NCI-H146 (cell line): ENCODE results near the gene NDUFA3.

ENCODE experiments used
- DNase-seq: peaks from one replicate; lab custom pipeline; 2025; lab: John Stamatoyannopoulos, UW

Gene NDUFA3

DNA sequence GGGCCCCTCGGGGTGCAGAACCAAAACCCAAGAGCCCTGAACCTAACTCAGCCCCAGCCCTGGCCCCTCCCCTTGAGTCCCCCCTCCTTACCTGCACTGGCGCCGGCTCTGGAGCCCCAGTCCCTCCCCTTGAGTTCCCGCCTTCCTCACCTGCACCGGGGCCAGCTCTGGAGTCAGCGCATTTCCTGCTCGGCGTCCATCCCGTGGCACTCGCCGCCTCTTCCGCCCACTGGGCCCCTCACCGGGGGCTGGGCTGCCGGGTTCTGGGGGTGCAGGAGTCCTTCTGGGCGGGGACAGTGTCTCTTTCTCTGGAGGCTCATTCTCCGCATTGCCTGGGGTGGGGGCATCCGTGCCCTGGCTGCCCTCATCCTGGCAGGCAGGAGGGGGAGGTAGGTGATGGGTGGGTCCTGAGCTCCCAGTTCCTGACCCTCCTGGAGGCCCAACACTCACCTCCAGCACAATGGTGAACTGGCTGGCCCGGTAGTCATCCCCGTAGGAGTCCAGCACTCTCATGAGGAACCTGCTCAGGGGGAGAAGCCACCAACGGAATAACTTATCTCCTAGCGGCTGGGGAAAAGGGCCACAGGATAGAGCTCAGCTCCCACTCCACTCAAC, 5.3 kb downstream of the NDUFA3 start:
- no peak for DNase-seq

DNA sequence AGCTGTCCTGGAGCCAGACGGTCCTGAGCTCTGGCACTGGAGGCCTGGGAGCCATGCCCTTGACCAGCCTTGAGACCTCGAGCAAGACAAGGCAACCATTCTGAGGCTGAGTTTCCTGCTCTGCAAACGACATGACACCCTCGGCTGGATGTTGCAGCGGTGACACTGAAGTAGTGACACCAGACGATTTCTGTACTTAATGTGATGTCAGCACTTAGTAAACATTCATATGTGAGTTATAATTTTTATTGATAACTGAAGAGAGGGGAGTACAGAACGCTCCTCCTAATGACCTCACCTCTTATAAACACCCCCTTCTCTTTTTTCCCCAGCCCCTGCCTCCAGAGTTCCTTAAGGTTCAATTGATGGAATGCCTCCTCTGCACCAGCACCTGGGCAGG, 5.8 kb downstream of the NDUFA3 start:
- DNase-seq, result no peak

DNA sequence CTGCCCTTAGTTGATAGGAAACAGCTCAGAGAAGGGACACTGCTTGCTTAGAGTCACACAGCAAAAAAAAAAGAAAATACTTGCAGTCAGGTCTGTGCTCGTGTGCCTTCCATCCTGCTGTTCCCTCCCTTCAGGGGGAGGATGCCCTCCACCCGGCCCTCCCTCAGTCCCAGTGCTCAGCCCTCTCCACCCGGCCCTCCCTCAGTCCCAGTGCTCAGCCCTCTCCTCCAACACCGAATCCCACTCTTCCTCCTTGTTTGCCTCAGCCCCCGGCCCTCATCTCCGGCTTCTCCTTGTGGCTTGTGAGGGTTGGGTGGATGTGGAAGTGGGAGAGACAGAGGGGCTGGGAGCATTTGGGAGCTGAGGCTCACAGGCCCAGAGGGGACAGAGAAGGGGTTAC, 7.0 kb downstream of the NDUFA3 start:
- DNase-seq, result no peak

DNA sequence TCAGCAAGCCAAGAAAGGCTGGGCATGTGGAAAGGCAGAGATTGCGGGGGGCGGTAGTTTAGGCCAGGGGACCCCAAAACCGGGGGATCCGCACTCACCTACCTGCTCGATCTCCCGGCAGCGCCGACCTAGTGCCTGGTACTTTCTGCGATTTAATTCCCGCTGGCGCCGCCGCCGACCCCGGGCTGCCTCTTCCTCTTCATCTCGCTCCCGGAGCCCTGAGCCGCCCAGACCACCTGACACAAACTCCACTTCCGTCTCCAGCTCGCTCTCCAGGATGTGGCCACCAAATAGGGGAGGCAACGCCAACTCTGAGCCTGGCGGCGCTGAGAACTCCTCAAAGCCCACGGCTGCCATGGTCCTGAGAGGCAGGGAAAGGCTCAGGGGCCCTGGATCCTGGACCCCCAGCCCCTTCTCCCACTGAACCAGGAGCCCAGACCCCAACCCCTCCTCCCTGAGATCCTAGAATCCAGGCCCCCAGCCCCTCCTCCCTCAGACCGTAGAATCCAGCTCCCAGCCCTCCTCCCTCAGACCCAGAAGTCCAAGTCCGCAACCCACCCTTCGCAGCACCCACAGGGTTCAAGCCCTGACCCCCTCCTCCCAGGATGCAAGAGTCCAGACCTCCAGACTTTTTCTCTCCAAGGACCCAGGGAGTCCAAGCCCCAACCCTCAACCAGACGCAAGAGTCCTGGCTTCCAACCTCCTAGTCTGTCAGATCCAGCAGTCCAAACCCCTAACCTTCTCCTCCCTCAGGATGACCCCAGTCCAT, 11.9 kb downstream of the NDUFA3 start:
- DNase-seq, result no peak

DNA sequence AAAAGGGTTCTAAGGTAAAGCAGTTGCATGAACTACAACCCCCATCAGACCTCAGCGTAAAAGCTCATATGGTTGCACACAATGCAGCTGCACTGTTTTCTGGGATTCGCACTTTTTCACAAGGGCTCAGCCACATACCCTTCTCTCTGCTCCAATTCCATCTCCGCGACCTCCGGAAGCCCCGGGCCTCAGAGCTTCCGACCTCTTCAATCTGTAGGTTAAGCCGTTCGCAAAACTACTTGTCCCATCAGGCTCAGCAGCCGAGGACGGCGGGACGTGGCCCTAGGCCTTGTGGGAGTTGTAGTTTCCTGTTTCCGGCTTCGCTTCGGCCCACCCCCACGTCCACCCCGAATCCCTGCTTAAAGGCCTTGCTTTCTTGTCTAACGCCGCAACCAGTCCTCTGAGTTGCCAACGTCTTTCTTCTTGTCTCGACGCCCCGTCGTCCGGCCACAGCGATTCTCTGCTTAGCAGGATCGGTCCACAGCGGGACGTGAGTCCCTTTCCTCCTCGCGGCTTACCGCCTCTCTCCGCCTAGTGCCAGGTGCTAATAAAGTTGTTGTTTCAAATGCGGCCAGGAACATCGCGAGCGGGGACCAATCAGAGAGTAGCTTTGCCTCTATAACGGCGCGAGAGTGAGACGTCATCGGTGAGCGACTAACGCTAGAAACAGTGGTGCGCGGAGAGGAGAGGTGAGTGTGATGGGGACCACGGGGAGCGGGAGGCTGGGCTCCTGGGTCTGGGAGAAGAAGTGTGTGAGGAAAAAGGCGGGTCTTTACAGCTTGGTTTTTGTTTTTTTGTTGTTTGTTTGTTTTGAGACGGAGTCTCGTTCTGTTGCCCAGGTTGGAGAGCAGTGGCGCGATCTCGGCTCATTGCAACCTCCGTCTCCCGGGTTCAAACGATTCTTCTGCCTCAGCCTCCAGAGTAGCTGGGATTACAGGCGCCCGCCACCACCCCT, 12.7 kb downstream of the NDUFA3 start, which contains the start of the genes PRPF31 and TFPT:
Gene PRPF31 (plus strand): TSS at position 646 of the 955 bp plus-strand sequence. CDS start 2,525 bp downstream, outside the sequence.
Gene TFPT (minus strand): TSS at position 549 of the 955 bp plus-strand sequence. CDS start 388 bp downstream, at position 161.
- peak; percentile 97 for DNase-seq

DNA sequence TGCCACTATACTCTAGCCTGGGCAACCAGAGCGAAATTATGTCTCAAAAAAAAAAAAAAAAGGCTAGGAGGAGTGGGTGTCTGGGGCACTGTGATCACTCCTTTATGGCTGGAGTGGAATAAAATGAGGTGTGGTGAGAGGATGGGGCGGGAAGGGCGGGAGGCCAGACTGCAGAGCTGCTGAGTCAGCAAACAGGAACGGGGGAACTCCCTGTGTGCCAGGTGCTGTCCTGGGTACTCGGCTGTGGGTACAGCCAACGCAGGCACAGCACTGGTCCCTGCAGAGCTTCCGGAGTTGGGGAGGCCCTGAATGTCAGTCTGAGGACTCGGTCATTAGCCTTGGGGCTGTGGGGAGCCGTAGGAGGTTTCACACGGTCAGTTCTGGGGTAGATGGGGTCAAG, 18.6 kb downstream of the NDUFA3 start:
- no peak for DNase-seq

DNA sequence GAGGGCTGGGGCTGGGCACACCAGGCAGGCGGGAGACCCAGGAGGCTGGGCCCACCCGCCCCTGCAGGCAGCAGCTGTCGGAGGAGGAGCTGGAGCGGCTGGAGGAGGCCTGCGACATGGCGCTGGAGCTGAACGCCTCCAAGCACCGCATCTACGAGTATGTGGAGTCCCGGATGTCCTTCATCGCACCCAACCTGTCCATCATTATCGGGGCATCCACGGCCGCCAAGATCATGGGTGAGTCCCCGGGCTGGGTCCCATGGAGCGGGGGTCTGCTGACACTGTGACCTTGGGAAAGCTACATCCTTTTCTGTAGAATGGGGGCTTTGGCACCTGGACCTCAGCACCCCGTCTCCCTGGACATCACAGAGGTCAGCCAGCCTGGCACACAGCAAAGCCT, 21.0 kb downstream of the NDUFA3 start:
- DNase-seq, result no peak

DNA sequence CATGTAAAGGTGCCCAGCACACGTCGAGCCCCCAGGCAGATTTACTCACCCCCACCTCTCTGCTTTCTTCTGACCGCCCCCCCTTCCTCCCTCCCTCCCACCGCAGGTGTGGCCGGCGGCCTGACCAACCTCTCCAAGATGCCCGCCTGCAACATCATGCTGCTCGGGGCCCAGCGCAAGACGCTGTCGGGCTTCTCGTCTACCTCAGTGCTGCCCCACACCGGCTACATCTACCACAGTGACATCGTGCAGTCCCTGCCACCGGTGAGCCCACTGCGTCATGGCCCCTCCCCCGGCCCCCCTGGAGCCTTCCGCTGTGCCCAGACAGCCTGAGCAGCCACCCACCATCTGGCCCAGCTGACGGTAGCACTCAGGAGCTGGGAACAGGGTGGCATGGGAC, 21.7 kb downstream of the NDUFA3 start:
- DNase-seq, result no peak

DNA sequence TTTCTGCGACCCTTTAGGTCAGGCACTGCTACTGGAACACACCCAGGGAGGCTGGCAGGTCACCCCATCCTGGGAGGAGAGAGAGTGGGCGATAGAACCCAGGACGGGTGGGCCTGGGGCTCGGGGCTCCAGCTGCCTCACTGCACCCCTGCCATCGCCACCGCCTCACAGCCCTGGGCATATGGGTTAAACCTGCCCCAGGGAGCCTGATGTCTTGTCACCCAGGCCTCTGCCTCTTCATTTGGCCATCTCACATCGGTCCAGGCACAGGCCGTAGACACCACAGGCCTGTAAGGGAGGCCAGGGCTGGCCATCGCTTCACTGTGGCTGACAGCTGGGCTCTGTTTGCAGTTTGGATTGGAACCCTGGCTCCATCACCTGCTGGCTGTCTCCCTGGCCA, 23.1 kb downstream of the NDUFA3 start:
- DNase-seq, result no peak

DNA sequence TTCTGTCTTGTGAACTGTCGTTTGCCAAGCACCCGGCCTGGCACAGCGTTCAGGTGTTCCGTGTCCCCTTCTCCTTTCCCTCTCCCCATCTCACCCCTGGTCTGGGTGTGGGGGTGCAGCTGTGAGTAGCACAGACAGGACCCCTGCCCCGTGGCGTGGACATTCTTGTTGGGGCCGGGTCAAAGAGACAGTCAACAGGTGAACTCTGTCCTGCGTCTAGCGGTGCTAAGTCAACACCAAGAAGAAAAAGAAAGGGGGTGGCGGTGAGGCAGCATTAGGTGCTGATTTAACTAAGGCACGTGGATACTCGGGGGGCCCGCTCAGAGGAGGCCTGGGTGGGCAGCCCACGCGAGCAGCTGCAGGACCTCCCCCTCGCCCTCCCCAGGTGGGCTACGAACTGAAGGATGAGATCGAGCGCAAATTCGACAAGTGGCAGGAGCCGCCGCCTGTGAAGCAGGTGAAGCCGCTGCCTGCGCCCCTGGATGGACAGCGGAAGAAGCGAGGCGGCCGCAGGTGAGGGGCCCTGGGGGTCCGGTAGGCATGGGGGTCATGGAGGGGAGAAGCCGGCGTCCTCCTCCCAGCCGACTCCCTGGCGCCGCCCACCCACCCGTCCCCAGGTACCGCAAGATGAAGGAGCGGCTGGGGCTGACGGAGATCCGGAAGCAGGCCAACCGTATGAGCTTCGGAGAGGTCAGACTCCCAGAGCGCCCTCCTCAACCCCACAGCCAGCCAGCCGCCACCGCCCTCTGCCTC, 25.2 kb downstream of the NDUFA3 start:
- DNase-seq, result no peak

DNA sequence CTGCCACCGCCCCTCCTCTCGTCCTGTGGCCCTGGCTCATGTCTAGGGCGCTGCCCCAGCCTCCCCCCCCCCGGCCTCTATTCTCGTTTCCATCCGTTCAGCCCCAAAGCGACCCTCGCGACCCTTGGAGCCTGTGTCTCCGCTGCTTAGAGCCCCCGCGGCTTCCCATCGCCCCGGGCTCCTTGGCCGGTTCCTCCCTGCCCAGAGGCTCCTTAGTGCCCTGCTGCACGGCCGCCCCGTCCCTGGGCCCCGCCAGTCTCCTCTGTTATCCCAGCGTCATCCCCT, 25.7 kb downstream of the NDUFA3 start:
- no peak for DNase-seq

DNA sequence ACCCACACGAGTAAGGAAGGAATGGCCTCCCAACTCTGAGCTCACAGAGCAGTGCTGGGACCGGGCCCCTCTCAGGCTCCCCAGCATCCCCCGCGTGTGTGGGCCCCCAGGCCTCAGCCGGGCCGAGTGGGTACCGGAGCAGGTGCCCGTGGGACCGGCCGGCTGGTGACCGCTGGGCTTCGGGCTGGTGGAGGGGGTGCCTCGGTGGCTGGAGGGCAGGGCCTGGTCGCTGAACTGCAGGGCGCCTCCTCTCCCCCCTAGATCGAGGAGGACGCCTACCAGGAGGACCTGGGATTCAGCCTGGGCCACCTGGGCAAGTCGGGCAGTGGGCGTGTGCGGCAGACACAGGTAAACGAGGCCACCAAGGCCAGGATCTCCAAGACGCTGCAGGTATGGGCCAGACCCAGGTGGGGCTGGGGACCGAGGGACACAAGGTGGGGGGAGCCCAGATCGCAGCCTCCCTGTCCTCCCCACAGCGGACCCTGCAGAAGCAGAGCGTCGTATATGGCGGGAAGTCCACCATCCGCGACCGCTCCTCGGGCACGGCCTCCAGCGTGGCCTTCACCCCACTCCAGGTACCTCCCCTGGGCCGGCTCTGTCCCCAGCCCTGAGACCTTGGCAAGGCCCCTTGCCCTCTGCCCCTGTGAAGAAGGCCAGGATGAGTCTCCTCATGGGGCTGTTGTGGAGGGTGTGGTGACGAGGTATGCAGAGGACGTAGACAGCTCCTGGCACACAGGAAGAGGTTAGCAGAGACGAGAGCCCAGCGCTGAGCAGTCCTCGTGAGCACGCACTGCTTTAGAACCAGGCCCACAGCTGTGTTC, 26.4 kb downstream of the NDUFA3 start:
- DNase-seq, result no peak

DNA sequence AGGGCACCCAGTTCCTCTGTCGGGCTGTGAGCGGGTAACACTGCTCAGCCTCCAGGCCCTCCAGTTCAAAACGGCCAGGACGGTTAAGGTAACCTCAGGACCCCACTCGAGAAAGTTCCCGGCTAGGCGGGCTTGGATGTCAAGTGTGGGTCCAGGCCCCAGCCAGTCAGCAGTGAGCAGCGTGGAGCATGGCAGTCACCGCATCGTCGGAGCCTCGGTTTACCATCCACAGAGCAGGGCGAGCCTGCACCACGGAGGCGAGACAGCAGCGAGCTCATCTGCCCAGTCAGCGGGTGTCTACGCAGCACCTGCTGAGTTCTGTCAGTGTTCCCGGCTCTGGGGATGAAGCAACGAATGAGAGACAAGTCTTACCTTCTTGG, 27.0 kb downstream of the NDUFA3 start:
- no peak for DNase-seq

DNA sequence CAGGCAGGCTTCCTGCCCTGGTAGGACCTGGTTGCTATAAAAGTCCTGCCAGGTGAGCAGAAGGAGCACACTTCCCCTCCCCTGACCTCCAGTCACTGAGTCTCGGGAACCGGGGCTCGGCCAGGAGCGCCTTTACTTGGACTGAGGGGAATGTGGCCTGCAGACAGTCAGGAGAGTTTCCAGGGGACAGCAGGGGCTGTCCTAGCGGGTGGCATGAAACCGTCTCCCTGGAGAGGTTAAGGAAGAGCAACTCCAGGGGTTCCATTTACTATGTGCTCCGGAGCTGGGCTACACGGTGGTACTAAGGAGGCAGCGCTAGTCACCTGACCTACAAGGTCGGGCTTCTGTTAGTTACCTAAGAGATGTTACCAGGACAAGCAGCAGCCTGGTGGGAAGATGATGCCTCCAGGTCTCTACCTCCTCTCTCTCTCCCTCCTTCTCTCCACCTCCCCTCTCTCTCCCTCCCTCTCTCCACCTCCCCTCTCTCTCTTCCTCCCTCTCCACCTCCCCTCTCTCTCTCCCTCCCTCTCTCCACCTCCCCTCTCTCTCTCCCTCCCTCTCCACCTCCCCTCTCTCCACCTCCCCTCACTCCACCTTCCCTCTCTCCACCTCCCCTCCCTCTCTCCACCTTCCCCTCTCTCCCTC, 30.8 kb downstream of the NDUFA3 start:
- DNase-seq, result peak; percentile 46

DNA sequence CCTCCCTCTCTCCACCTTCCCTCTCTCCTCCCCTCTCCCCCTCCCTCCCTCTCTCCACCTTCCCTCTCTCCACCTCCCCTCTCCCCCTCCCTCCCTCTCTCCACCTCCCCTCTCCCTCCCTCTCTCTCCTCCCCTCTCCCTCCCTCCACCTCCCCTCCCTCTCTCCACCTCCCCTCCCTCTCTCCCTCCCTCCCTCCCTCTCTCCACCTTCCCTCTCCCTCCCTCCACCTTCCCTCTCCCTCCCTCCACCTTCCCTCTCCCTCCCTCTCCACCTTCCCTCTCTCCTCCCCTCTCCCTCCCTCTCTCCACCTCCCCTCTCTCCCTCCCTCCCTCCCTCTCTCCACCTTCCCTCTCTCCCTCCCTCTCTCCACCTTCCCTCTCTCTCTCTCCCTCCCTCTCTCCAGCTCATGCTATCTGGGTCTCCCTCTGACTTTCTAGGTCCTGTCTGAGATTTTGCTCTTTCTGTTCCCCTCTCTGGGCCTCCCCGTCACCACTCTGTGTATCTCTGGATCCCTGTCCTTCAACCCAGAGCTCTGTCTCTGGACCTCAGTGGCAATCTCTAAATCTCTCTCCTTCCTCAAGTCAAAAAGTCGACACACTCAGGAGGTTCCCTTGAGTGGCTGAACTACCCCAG, 31.4 kb downstream of the NDUFA3 start:
- no peak for DNase-seq

DNA sequence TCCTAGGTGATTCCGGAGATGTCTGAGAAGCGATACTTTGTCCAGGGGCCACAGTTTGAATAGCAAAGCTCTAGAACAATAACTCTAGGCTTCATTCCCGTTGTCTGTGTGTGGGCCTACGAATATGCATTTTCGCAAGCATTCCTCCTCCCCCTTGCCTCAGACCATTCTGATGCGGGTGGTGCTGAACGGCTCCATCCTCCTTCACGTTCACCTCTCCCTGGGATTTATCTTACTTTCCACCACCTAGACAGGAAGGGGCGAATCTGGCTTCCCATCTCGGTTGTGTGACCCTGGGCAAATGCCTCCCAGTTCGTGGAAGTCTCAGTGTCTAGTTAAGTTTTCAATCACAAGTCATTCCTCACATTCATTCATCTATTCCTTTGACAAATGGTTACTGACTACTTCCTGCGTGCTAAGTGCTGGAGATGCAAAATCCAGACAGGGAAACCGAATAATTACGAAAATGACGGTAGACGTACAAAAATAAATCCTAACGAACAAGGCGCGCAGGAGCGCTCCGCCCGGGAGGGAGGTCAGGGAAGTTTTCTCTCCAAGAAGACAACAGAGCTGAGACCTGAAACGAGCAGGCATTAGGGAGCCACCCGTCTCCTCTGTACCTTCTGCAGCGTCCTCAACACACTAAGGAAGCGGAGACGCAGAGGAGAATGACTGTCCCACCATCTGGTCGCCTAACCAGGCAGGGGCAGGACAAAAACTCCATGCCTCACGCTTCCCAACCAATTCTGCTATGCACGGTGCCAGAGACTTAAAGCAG, 33.6 kb downstream of the NDUFA3 start:
- peak; percentile 66 for DNase-seq

DNA sequence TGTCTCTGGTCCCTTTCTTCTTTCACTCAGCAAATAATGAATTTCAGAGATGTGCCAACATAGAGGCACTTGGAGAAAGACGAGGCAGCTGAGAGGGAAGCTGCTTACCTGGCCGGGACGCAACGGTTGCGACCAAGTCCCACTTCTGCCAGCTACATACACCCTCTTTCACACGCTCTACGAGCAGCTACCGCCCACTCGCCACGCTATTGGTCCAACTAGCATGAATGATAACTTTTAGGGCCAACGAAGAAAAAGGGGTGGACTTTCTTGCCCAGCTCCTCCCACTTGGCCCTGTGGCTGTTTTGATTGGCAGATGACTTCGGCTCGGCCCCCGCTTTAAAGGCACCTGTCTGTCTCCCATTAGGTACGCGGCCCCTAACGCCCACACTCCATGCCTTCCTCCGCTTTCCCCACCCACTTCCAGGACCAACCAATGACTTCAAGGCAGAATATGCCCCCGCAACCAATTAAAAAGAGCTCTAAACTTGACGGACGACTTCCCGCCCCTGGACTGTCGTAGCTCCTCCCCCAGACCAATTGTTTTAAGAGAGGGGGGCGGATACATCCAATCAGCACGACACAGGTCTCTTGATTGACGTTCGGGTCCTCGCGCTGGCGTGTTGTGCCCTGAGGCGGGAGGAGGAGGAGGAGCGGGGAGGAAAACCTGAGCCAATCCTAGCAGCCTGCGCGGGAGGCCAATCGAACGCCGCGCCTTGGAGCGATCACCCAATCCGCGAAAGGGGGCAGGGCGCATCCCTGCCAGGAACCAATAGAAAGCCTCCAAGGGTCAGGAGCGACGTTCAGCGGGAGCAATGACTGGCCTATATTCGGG, 34.4 kb downstream of the NDUFA3 start:
- DNase-seq, result peak; percentile 100
